Tibial artery (tissue), 4 donors: ENCODE measurements around the gene OR4A16.

Source experiments
- DNase-seq, 2 donors: peaks; one replicate each; pipeline ENCODE4 v3.0.0-alpha.2; 2019
- H3K27ac ChIP-seq, 2 donors: fragments of 200-600 bp; sonication (generic) in 1 of 2; 1 replicate in 1 of 2; 2 replicates in 1 of 2; pipeline ENCODE4 v1.5.1; 2018 to 2019; ENCODE audit warnings: mild to moderate bottlenecking in 1 of 2
- H3K27me3 ChIP-seq, 2 donors: fragments of 200-600 bp; sonication (generic) in 1 of 2; one replicate each; pipeline versions ENCODE4 v1.5.1 to v1.6.0; 2016 to 2019
- H3K36me3 ChIP-seq, 3 donors: fragments of 200-600 bp; sonication (generic) in 2 of 3; one replicate each; pipeline ENCODE4 v1.5.1; 2016 to 2019; ENCODE audit warnings: mild to moderate bottlenecking in 2 of 3
- H3K4me1 ChIP-seq, 4 donors: fragments of 200-600 bp; sonication (generic) in 2 of 4; 1 replicate in 3 of 4; 2 replicates in 1 of 4; pipeline ENCODE4 v1.5.1; 2016 to 2019
- H3K4me3 ChIP-seq, 2 donors: fragments of 200-600 bp; sonication (generic) in 1 of 2; 1 replicate in 1 of 2; 2 replicates in 1 of 2; pipeline ENCODE4 v1.5.1; 2018 to 2019; ENCODE audit warnings: mild to moderate bottlenecking in 2 of 2
- H3K9me3 ChIP-seq, 3 donors: fragments of 200-600 bp; sonication (generic) in 1 of 3; one replicate each; pipeline ENCODE4 v1.5.1; 2016 to 2019
- intact Hi-C: fragments of 100-400 bp; cut with DNase I; formaldehyde crosslinking; loops from one replicate; pipeline ENCODE4 v1.15.0; 2023; ENCODE audit warnings: low total_unique reads
- TF ChIP-seq, protein P1 (sequence below), 2 experiments: fragments of 200-600 bp in 1 of 2; fragments of 450-650 bp in 1 of 2; IDR thresholded peaks; one replicate each; pipeline ENCODE4 v1.5.1; 2017 to 2019; ENCODE audit warnings: antibody characterized with exemption in 2 of 2, mild to moderate bottlenecking in 1 of 2, moderate library complexity in 1 of 2

OR4A16 gene, protein sequence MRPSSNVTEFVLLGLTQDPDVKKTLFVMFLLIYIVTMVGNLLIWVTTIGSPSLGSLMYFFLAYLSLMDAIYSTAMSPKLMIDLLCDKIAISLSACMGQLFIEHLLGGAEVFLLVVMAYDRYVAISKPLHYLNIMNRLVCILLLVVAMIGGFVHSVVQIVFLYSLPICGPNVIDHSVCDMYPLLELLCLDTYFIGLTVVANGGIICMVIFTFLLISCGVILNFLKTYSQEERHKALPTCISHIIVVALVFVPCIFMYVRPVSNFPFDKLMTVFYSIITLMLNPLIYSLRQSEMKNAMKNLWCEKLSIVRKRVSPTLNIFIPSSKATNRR

DNA sequence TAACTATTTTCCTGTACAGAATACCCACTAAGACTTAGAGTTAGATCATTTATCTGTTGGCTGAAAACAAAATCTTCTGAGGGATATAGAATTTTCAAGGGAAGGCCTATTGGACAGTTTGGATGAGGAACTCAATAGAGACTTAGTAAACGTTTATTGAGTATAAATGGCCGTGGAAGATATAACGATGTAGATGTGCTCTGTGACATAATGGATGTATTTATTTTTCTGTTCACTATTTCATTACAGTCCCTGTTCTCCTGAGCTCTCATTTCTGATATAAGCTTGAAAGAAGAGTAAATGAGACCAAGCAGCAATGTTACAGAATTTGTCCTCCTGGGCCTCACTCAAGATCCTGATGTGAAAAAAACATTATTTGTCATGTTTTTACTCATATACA, at the start of gene OR4A16:
Gene OR4A16 (plus strand): TSS at position 301 of the 400 bp plus-strand sequence. CDS start 0 bp downstream, at position 301.
- Histone ChIP-seq H3K27ac (no peak within 1 kb of the TSS), H3K4me3 (no peak within 1 kb of the TSS), H3K9me3 (no peaks in the 10 kb centered on the region), H3K36me3 (no peaks in the 10 kb centered on the region), H3K4me1 (no peaks in the 10 kb centered on the region), H3K27me3 (no peaks in the 10 kb centered on the region)
- DNase-seq, result no peak
- TF ChIP-seq, protein P1, sequence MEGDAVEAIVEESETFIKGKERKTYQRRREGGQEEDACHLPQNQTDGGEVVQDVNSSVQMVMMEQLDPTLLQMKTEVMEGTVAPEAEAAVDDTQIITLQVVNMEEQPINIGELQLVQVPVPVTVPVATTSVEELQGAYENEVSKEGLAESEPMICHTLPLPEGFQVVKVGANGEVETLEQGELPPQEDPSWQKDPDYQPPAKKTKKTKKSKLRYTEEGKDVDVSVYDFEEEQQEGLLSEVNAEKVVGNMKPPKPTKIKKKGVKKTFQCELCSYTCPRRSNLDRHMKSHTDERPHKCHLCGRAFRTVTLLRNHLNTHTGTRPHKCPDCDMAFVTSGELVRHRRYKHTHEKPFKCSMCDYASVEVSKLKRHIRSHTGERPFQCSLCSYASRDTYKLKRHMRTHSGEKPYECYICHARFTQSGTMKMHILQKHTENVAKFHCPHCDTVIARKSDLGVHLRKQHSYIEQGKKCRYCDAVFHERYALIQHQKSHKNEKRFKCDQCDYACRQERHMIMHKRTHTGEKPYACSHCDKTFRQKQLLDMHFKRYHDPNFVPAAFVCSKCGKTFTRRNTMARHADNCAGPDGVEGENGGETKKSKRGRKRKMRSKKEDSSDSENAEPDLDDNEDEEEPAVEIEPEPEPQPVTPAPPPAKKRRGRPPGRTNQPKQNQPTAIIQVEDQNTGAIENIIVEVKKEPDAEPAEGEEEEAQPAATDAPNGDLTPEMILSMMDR (IDR thresholded peaks at IDR 0.05), result no peak
- intact Hi-C loops, result no loop called here

DNA sequence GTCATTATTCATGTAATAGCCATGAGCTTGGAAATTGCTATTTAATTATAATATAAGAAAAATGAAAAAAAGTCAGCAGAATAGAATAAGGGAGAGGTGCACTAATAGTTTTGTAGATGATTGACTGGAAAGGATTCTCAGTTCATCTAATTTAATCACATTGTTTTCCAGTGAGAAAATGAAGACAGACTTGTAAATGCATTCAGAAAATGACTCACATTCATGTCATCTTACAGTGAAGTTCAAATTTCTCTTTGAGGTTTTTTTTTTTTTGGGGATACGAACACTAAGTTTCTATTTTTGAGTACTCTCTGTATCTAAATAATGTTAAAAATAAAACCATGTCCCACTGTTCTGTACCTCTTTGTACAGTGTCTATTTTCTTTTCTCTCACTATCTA, 18.5 kb upstream of the OR4A16 start:
- Histone ChIP-seq H3K27ac (no peak overlapping the region), H3K9me3 (no peaks in the 10 kb centered on the region), H3K4me3 (no peak overlapping the region), H3K4me1 (no peaks in the 10 kb centered on the region), H3K36me3 (no peaks in the 10 kb centered on the region), H3K27me3 (no peaks in the 10 kb centered on the region)
- TF ChIP-seq, protein P1 (IDR thresholded peaks at IDR 0.05), result no peak
- DNase-seq, result no peak
- intact Hi-C loops, result no loop called here

DNA sequence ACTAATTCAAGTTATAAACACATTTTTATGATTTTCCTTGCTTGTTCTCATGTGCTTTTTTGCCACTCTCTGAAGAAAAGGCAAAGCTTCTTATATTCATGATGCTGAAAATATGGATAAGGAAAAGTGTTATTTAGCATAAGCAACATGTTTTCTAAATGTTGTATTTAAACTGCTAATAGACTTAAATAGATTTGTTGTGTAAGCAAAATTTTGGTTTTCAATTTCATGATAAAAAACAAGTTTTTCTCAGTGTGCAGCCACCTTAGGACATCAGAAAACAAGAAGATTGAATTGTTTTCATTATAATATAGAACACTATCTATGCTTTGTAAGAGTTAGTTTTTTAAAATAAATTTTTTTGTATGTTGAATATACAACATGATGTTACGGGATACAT, 2.3 kb downstream of the OR4A16 start:
- no peaks in the 10 kb centered on the region for H3K9me3 ChIP-seq
- no peak for DNase-seq
- no peaks in the 10 kb centered on the region for H3K27me3 ChIP-seq
- no peak overlapping the region for H3K4me3 ChIP-seq
- TF ChIP-seq, protein P1 (IDR thresholded peaks at IDR 0.05), result no peak
- no peak overlapping the region for H3K27ac ChIP-seq
- no peaks in the 10 kb centered on the region for H3K4me1 ChIP-seq
- intact Hi-C loops, result no loop called here
- H3K36me3 ChIP-seq, result no peaks in the 10 kb centered on the region

DNA sequence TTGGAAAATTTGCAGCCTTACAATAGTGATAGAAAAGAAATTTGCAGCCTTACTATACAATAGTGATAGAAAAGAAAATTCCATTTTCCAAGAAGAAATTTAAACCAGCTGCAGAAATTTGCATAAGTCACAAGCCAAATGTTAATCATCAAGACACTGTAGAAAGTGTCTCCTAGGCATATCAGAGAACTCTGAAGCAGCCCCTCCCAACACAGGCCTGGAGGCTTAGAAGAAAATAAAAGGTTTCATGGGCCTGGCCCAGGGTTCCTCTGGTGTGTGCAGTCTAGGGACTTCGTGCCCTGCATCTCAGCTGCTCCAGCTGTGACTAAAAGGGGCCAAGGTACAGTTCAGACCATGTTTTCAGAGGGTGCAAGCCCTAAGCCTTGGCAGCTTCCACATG, 6.0 kb downstream of the OR4A16 start:
- H3K4me1 ChIP-seq, result no peaks in the 10 kb centered on the region
- no peak for DNase-seq
- intact Hi-C loops, result no loop called here
- H3K36me3 ChIP-seq, result no peaks in the 10 kb centered on the region
- TF ChIP-seq, protein P1 (IDR thresholded peaks at IDR 0.05), result no peak
- no peak overlapping the region for H3K27ac ChIP-seq
- H3K9me3 ChIP-seq, result no peaks in the 10 kb centered on the region
- H3K4me3 ChIP-seq, result no peak overlapping the region
- H3K27me3 ChIP-seq, result no peaks in the 10 kb centered on the region

DNA sequence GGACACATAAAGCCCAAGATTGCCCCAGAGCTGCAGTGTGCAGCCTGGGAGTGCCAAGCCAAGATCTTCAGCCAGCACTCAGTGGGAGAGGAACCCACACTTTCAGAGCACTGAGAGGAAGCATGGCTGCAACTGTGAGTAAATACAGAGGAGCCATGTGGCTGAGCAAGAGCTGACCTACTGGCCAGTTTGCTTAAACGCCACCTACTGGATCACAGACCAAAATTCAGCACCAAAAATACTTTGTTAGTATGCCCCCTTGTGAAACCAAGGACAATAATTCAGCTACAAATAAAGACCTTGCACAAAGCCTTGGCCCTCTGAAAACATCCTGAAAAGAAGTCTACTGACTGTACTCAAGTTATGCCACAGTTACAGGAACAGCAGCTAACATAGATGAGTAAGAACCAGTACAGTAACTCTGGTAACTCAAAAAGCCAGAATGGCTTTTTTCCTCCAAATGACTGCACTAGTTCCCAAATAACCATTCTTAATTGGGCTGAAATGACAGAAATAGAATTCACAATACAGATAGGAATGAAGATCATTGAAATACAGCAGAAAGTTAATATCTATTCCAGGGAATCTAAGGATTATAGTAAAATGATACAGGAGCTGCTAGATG, 14.7 kb downstream of the OR4A16 start:
- intact Hi-C loops, result no loop called here
- Histone ChIP-seq H3K4me3 (no peak overlapping the region), H3K27ac (no peak overlapping the region), H3K4me1 (no peaks in the 10 kb centered on the region), H3K36me3 (no peaks in the 10 kb centered on the region), H3K27me3 (no peaks in the 10 kb centered on the region), H3K9me3 (no peaks in the 10 kb centered on the region)
- DNase-seq, result no peak
- TF ChIP-seq, protein P1 (IDR thresholded peaks at IDR 0.05), result no peak
